ENCODE data around the gene PAWR.

DNA sequence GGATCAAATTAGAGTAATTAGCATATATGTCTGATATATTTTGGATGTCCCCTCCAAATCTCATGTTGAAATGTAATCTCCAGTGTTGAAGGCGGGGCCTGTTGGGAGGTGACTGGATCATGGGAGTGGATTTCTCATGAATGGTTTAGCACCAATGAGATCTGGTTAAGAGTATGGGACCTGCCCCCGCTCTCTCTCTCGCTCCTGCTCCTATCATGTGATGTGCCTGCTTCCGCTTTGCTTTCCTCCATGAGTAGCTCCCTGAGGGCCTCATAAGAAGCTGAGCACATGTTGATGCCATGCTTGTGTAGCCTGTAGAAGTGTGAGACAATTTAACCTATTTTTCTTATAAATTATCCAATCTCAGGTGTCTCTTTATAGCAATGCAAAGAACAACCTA lies 73.1 kb downstream of the PAWR start:
- TF ChIP-seq, protein P1, sequence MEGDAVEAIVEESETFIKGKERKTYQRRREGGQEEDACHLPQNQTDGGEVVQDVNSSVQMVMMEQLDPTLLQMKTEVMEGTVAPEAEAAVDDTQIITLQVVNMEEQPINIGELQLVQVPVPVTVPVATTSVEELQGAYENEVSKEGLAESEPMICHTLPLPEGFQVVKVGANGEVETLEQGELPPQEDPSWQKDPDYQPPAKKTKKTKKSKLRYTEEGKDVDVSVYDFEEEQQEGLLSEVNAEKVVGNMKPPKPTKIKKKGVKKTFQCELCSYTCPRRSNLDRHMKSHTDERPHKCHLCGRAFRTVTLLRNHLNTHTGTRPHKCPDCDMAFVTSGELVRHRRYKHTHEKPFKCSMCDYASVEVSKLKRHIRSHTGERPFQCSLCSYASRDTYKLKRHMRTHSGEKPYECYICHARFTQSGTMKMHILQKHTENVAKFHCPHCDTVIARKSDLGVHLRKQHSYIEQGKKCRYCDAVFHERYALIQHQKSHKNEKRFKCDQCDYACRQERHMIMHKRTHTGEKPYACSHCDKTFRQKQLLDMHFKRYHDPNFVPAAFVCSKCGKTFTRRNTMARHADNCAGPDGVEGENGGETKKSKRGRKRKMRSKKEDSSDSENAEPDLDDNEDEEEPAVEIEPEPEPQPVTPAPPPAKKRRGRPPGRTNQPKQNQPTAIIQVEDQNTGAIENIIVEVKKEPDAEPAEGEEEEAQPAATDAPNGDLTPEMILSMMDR (IDR thresholded peaks at IDR 0.05), result no peak
- no peak for TF ChIP-seq POLR2A (IDR thresholded peaks at IDR 0.05)
- TF ChIP-seq POLR2AphosphoS5 (IDR thresholded peaks at IDR 0.05), result no peak
